Inflammatory macrophage treated with lipopolysaccharide for 1 hour (primary cell): ENCODE results near the gene GRK5.

Experiments
- DNase-seq, 2 donors: peaks; one replicate each; pipeline ENCODE4 v3.0.0-alpha.2; 2020 to 2022

The GRK5 gene

DNA sequence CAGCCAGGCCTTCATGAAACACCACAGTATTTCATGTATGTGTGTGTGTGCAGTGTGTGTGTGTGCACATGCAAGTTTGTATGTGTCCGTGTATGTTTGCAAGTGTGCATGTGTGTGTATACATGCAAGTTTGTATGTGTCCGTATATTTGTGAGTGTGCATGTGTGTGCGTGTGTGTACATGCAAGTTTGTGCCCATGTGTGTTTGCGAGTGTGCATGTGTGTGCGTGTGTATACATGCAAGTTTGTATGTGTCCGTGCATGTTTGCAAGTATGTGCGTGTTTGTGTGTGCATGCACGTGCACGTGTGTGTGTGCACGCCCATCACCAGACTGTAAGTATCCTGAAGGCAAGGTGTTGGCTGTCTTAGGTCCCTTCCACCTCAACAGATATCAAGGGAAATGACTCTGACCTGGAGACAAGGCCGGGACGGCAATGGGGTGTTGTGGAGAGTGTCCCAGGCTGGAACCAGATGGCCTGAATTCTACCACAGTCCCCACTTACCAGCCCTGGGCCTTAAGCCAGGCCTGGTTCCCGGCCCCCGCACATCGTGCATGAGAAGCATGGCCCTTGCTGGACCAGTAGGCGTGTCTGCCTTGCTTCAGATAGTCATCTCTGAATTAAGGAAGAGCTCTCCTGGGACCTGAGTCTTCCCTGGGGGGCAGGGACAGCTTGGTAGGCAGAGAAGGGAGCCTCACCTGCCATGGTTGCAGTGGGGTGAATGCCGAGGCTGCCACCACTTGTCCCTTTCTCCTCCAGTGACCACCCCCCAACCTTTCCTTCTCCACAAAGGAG lies 140.0 kb downstream of the GRK5 start:
- DNase-seq = no peak

DNA sequence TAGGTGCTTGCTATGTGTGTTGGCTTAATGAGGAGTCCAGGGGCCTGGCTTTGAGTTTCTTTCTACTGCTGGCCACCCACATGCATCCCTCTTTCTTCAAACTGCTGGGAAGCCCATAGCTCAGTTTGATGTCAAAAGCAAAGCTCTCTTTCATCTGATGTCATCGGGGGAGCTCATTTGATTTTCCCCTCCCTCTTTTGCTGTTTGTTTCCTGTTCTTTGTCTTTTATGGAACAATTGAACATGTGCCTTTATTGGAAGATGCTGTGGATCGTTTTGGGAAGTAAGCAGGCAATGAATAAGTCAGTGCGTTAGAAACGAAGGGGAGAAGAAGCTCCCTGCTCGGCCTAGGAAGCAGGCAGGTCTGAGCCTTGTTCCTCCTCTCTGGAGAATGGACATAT lies 140.7 kb downstream of the GRK5 start:
- DNase-seq = no peak

DNA sequence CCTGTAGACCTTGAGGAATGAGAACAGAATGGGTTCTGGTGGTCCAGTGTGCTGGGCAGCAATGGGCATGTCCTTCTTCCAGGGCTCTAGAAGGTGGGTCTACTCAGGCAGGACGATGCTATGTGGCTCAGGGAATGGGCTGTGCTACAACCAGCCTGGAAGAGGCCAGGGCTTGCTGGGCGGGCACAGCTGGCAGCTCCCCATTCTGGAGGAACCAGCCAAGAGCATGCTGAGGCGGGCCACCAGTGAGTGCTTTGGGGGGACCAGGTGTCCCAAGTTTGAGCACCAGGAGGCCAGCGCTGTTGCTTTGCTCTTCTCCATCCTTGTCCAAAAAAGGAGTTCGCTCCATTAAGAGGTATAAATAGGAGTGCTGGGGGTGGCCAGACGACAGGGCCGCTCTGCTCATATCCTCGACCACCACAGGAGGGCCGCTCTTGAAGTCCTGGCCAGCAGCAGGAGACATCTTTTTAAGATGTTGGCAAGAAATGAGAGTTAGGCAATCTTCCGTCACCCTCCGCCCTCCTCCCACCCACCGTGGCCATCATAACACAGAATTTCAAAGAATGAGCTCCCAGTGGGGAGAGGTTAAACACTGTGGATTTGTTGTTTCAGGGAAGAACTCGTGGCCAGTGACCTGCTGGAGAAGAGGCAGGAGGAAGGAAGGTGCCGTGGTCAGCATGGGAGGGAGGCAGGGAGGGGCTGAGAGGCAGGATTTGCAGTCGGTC lies 141.3 kb downstream of the GRK5 start:
- no peak for DNase-seq

DNA sequence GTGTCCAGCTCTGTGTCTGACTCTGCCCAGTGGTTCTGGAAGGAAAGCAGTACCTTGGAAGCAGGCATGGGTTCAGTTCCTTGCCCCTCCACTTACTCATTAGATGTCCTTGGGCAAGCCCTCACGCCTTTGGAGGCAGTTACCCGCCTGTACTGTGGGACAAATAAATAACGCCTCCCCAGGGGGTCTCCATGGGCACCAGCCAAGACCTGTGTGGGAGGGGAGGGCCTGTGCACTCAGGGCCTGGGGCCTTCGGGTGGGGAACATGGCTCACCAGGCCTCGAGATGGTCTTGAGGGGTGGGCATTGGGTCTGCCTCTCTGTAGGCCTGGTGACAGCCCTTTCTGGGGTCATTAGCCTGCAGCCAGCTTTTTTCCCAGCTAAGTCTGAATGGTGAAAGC lies 142.0 kb downstream of the GRK5 start:
- no peak for DNase-seq

GRCh38 chr10:119349937-119350501 lies 142.6 kb downstream of the GRK5 start:
- no peak for DNase-seq

DNA sequence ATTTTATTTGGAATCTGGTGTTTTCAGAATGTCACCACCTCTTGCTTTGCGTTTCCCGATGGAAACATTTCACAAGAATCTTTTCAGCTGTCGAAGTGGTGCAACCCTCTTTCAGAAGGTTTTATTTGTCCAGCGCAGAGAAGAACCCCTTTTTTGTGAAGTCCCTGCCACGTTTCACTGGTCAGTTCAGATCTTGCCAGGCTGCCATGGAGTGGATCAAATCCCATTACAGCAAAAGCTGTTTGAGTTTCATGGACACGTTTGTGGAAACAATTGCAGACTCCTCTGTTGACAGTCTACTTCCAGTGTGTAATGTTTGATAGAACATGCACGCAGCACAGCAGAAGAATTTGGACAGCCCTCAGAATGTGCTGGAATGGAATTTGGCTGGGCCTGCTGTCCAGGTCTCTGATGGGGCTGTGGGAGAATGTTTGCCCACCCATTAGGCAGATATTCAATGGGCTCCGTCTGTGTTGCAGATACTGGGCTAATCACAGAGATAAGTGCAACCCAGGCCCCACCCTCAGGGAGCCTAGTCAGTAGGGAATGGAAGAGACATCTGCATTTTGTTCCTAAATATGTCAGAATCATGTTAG lies 143.2 kb downstream of the GRK5 start:
- no peak for DNase-seq

DNA sequence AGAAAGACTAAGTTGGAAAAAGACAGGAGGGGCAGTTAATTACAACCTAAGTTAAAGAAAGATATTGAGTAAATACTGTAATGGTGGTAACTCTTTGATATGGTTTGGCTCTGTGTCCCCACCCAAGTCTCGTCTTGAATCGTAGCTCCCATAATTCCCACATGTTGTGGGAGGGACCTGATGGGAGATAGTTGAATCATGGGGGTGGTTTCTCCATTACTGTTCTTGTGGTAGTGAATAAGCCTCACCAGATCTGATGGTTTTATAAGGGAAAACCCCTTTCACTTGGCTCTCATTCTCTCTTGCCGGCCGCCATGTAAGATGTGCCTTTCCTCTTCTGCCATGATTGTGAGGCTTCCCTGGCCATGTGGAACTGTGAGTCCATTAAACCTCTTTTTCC lies 143.8 kb downstream of the GRK5 start:
- DNase-seq = no peak

GRCh38 chr10:119352042-119352441 lies 144.7 kb downstream of the GRK5 start:
- no peak for DNase-seq

DNA sequence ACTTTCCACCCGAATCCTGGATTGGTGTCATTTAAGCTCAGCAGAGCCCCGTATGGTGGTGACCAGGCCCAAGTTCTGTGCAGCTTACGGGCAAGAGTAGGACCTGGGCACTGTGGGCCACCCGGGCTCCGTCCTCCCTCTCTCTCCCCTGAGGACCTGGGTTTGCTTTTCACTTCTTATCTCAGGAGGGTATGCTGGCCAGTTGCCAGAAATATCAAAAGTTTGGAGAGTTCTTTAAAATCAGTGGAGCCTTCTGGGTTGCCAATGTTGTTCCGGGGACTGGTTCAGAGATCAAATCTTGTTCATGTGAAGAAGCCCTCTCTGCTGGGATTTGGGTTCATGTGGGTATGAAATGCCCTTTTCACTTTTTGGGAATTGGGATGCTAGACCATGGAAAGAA lies 145.4 kb downstream of the GRK5 start:
- no peak for DNase-seq

DNA sequence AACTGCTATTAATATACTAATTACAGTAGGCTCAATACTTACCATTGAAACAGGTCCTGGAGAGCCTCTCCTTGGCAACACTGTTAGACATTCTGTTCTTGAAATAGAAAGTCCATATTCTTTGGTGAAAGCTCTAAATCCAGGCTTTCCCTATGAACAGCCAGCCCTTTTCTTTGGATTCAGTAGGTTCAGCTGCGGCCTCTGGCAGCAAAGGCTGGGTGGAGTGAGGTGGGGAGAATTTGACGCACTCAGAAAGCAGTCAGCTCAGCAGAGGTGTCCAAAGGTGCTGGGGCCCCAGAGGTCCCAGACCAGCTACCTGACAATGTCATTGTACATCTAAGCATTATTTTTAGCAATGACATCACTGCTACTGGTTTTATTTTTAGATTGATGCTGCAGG lies 146.1 kb downstream of the GRK5 start:
- no peak for DNase-seq

- DNase-seq = peak in 1 of 2 donors; percentile 25
Observed at GRCh38 chr10:119355930-119356329, 148.6 kb downstream of the GRK5 start.

GRCh38 chr10:119357412-119358151 lies 150.2 kb downstream of the GRK5 start:
- no peak for DNase-seq

GRCh38 chr10:119358152-119358512 lies 150.8 kb downstream of the GRK5 start:
- DNase-seq = no peak

- DNase-seq = no peak
Observed at GRCh38 chr10:119358567-119358966, 151.2 kb downstream of the GRK5 start.

- no peak for DNase-seq
Observed at GRCh38 chr10:119359025-119359424, 151.7 kb downstream of the GRK5 start.

DNA sequence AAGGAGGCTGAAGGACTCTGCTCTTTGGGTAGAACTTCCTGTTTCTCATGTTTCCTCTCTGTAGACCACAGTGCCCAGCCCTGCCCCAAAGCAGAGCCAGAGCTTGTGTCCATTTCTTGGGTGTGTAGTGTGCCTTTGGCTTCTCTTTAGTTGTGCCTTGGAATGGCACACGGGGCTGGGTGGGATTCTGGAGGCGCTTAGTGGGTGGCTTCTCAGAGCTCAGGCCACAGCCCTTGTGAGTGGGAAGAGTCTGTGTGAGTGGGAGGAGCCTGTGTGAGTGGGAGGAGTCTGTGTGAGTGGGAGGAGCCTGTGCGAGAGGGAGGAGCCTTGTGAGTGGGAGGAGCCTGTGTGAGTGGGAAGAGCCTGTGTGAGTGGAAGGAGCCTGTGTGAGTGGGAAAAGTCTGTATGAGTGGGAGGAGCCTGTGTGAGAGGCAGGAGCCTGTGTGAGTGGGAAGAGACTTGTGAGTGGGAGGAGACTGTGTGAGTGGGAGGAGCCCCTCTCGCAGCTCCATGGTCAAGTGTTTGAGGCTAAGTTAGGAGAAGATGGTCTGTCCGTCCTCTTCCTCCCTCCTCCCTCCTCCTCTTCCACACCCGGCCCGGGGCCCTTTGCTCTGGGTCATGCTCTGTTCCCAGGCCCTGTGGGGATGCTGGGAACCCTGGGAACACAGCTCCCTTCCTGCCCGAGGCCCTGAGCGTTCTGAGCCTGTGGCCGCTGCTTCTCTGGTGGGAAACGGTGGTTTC lies 153.0 kb downstream of the GRK5 start:
- DNase-seq = peak in 1 of 2 donors; percentile 47

GRCh38 chr10:119361037-119361436 lies 153.7 kb downstream of the GRK5 start:
- DNase-seq = no peak

DNA sequence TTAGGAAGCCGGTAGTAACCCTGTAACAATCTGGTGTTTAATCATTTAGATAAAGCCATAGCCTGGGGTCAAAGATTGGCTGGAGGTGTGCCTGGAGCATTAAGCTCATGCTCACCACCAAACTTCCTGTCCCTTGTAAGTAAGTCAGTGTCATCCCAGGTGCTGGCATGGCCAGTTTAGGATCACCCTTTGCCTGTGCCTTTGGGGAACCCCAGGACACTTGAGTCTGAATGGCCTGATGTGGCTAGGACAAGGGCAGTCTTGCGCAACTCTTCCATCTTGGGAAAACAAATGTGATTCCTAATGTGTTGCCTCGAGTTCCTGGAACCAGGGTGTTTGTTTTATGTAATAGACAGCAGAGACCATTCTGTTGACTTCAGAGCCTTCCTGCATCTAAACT lies 154.8 kb downstream of the GRK5 start:
- no peak for DNase-seq

- no peak for DNase-seq
Observed at GRCh38 chr10:119364645-119365600, 157.6 kb downstream of the GRK5 start.

DNA sequence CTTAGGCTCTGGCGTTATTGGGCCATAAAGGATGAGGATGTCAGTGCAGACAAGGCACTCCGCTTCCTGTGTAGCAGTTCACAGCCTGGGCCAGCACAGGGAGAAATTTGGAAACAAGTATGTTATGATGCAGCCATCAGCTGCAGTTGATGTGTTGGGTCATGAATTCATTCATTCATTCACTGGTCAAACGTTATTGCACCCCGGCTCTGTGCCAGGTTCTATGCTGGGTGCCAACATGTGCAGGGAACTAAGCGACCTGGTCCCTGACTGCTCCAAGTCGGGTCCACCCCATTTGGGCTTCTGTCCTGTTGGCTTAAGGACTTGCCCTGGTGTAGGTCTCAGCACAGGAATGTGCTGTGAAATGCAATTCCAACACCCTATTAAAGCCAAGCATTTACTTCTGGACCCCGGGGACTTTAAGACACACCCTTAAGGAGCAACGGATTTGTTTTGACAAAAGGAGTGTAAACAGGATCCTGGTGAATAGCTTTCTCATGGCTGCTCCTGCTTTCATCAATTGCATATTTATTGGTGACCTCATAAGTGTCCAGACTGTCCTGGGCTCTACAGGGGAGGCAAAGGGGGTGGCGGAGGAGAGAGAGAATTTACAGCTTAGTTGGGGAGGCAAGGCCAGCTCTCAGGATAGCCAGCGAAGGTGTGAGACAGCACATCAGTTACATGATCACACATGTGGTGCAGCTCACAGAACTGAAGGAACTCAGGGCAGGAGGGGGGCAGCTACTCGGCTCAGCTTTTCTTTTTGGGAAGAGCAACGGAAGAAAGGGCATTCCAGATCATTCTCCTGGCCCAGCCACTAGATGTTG lies 158.6 kb downstream of the GRK5 start:
- no peak for DNase-seq
